WTC11 (cell line): ENCODE data around the gene FBXO42. TPM values are rescaled to one million over a fixed set of nuclear protein-coding genes. Genes with fewer than 3 reads are reported as not detected.

Experiments
- ATAC-seq: fragments of 200-7000 bp; cut with Tn5 transposase; 2 replicates; pipeline ENCODE4 v1.10.0; 2021; ENCODE audit warnings: mild to moderate bottlenecking, moderate library complexity
- CTCF ChIA-PET: fragments of 300-600 bp; sonication (Branson Sonifier 250); formaldehyde crosslinking; loops from one replicate; lab custom pipeline; 2021; ENCODE audit warnings: antibody characterized with exemption; lab: Charles Lee
- POLR2A ChIA-PET: fragments of 350-600 bp; sonication (Branson Sonifier 250); formaldehyde crosslinking; loops from one replicate; lab custom pipeline; 2021; ENCODE audit warnings: antibody characterized with exemption; lab: Charles Lee
- DNase-seq: peaks from one replicate; pipeline ENCODE4 v3.0.0; 2021; ENCODE audit warnings: low spot score
- H3K27ac Mint-ChIP-seq: 2 replicates; pipeline ENCODE4 v1.8.0; 2021; ENCODE audit warnings: mixed read lengths
- H3K27me3 Mint-ChIP-seq: 2 replicates; pipeline ENCODE4 v1.8.0; 2021; ENCODE audit warnings: low read depth, mild to moderate bottlenecking, moderate library complexity, mixed read lengths
- H3K36me3 Mint-ChIP-seq: 2 replicates; pipeline ENCODE4 v1.8.0; 2021; ENCODE audit warnings: mixed read lengths
- H3K4me1 Mint-ChIP-seq: 2 replicates; pipeline ENCODE4 v1.8.0; 2022; ENCODE audit warnings: mixed read lengths
- H3K4me3 Mint-ChIP-seq: 2 replicates; pipeline ENCODE4 v1.8.0; 2021; ENCODE audit warnings: mild to moderate bottlenecking, moderate library complexity, mixed read lengths
- H3K9me3 Mint-ChIP-seq: 2 replicates; pipeline ENCODE4 v1.8.0; 2021; ENCODE audit warnings: mixed read lengths
- FOXJ3 ChIP-seq: sonication (generic); formaldehyde crosslinking; IDR thresholded peaks from 2 replicates; pipeline ENCODE4 v1.9.0; 2021; ENCODE audit warnings: missing genetic modification reagents, mild to moderate bottlenecking, borderline replicate concordance
- JUN ChIP-seq: sonication (generic); formaldehyde crosslinking; IDR thresholded peaks from 2 replicates; pipeline ENCODE4 v1.8.0; 2023; ENCODE audit warnings: mild to moderate bottlenecking, missing genetic modification reagents
- SMAD3 ChIP-seq: sonication (generic); formaldehyde crosslinking; IDR thresholded peaks from 2 replicates; pipeline ENCODE4 v1.8.0; 2022; ENCODE audit warnings: missing genetic modification reagents, mild to moderate bottlenecking, borderline replicate concordance
- SP1 ChIP-seq: sonication (generic); formaldehyde crosslinking; conservative IDR thresholded peaks from 2 replicates; pipeline ENCODE4 v1.8.1; 2022; ENCODE audit warnings: missing genetic modification reagents
- ZNF138 ChIP-seq: sonication (generic); formaldehyde crosslinking; conservative IDR thresholded peaks from 2 replicates; pipeline ENCODE4 v1.8.1; 2022; ENCODE audit warnings: mild to moderate bottlenecking, moderate library complexity, missing genetic modification reagents
- ZNF232 ChIP-seq: sonication (generic); formaldehyde crosslinking; IDR thresholded peaks from 2 replicates; pipeline ENCODE4 v1.8.0; 2022; ENCODE audit warnings: mild to moderate bottlenecking, missing genetic modification reagents
- ZNF423 ChIP-seq: fragments of 250-450 bp; sonication (Bioruptor Pico); IDR thresholded peaks from 2 replicates; pipeline ENCODE4 v2.1.2; 2022; ENCODE audit warnings: mild to moderate bottlenecking, moderate library complexity
- total RNA-seq: library from RNA; stranded (reverse); gene quantifications from 3 replicates; pipeline ENCODE4 v1.2.3, GENCODE V29; 2021
- TF ChIP-seq, protein P1 (sequence below): sonication (generic); formaldehyde crosslinking; IDR thresholded peaks from 2 replicates; pipeline ENCODE4 v1.8.1; 2023; ENCODE audit warnings: mild to moderate bottlenecking, missing genetic modification reagents, moderate library complexity
- TF ChIP-seq, protein P2 (sequence below): fragments of 250-450 bp; sonication (Bioruptor Pico); IDR thresholded peaks from 2 replicates; pipeline ENCODE4 v1.9.0; 2021; ENCODE audit warnings: mild to moderate bottlenecking, borderline replicate concordance
- TF ChIP-seq, protein P3 (sequence below): sonication (generic); formaldehyde crosslinking; IDR thresholded peaks from 2 replicates; pipeline ENCODE4 v1.8.0; 2022; ENCODE audit warnings: mild to moderate bottlenecking, missing genetic modification reagents
- TF ChIP-seq, protein P4 (sequence below): sonication (generic); formaldehyde crosslinking; IDR thresholded peaks from 2 replicates; pipeline ENCODE4 v1.8.1; 2023; ENCODE audit warnings: mild to moderate bottlenecking, moderate library complexity, missing genetic modification reagents
- TF ChIP-seq, protein P5 (sequence below): sonication (generic); formaldehyde crosslinking; IDR thresholded peaks from 2 replicates; pipeline ENCODE4 v1.8.1; 2022; ENCODE audit warnings: low read depth, missing genetic modification reagents, borderline replicate concordance
- TF ChIP-seq, protein P6 (sequence below): sonication (generic); formaldehyde crosslinking; IDR thresholded peaks from 2 replicates; pipeline ENCODE4 v1.8.1; 2023; ENCODE audit warnings: mild to moderate bottlenecking, missing genetic modification reagents
- TF ChIP-seq, protein P7 (sequence below): sonication (generic); formaldehyde crosslinking; IDR thresholded peaks from 2 replicates; pipeline ENCODE4 v1.8.1; 2023; ENCODE audit warnings: mild to moderate bottlenecking, missing genetic modification reagents, moderate library complexity
- TF ChIP-seq, protein P8 (sequence below): sonication (generic); formaldehyde crosslinking; IDR thresholded peaks from 2 replicates; pipeline ENCODE4 v1.8.0; 2023; ENCODE audit warnings: missing genetic modification reagents, mild to moderate bottlenecking, borderline replicate concordance

The FBXO42 gene
- total RNA-seq, 1 experiment from 2014 or later: 17.5 TPM

DNA sequence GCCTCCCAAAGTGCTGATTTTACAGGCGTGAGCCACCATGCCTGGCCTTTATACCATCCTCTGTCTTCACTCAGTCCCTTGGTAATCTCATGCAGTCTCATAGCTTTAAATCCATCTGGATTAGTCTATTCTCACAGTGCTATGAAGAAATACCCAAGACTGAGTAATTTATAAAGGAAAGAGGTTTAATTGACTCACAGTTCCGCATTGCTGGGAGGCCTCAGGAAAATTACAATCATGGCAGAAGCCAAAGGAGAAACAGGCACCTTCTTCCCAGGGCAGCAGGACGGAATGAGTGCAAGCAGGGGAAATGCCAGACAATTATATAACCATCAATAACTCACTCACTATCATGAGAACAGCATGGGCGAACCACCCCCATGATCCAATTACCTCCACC, 66.2 kb downstream of the FBXO42 start (continued):
- TF ChIP-seq, protein P1, sequence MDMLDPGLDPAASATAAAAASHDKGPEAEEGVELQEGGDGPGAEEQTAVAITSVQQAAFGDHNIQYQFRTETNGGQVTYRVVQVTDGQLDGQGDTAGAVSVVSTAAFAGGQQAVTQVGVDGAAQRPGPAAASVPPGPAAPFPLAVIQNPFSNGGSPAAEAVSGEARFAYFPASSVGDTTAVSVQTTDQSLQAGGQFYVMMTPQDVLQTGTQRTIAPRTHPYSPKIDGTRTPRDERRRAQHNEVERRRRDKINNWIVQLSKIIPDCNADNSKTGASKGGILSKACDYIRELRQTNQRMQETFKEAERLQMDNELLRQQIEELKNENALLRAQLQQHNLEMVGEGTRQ (CRISPR knock-in tag): no peak
- no peak for TF ChIP-seq JUN
- TF ChIP-seq, protein P2, sequence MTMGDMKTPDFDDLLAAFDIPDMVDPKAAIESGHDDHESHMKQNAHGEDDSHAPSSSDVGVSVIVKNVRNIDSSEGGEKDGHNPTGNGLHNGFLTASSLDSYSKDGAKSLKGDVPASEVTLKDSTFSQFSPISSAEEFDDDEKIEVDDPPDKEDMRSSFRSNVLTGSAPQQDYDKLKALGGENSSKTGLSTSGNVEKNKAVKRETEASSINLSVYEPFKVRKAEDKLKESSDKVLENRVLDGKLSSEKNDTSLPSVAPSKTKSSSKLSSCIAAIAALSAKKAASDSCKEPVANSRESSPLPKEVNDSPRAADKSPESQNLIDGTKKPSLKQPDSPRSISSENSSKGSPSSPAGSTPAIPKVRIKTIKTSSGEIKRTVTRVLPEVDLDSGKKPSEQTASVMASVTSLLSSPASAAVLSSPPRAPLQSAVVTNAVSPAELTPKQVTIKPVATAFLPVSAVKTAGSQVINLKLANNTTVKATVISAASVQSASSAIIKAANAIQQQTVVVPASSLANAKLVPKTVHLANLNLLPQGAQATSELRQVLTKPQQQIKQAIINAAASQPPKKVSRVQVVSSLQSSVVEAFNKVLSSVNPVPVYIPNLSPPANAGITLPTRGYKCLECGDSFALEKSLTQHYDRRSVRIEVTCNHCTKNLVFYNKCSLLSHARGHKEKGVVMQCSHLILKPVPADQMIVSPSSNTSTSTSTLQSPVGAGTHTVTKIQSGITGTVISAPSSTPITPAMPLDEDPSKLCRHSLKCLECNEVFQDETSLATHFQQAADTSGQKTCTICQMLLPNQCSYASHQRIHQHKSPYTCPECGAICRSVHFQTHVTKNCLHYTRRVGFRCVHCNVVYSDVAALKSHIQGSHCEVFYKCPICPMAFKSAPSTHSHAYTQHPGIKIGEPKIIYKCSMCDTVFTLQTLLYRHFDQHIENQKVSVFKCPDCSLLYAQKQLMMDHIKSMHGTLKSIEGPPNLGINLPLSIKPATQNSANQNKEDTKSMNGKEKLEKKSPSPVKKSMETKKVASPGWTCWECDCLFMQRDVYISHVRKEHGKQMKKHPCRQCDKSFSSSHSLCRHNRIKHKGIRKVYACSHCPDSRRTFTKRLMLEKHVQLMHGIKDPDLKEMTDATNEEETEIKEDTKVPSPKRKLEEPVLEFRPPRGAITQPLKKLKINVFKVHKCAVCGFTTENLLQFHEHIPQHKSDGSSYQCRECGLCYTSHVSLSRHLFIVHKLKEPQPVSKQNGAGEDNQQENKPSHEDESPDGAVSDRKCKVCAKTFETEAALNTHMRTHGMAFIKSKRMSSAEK (CRISPR knock-in tag): no peak

DNA sequence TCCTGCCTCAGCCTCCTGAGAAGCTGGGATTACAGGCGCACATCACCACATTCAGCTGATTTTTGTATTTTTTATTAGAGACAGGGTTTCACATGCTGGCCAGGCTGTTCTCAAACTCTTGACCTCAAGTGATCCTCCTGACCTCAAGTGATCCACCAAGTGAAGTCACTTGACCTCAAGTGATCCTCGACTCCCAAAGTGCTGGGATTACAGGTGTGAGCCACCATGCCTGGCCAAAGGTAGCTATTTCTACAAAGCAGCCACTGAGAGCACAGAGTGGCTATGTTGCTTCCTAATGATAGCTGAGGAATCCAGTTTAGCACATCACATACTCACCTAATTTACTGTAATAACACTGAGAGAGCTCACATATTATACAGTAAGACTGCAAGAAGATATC, 70.5 kb downstream of the FBXO42 start:
- Mint-ChIP-seq H3K27me3 (no peaks in the 10 kb centered on the region), H3K4me3 (no peak overlapping the region), H3K27ac (no peak overlapping the region), H3K36me3 (no peaks in the 10 kb centered on the region; the same call in 1 of the 2 replicates), H3K9me3 (no peaks in the 10 kb centered on the region), H3K4me1 (no peaks in the 10 kb centered on the region)
- no peak for TF ChIP-seq ZNF423 (CRISPR knock-in tag)
- TF ChIP-seq, protein P3, sequence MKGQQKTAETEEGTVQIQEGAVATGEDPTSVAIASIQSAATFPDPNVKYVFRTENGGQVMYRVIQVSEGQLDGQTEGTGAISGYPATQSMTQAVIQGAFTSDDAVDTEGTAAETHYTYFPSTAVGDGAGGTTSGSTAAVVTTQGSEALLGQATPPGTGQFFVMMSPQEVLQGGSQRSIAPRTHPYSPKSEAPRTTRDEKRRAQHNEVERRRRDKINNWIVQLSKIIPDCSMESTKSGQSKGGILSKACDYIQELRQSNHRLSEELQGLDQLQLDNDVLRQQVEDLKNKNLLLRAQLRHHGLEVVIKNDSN (CRISPR knock-in tag): no peak
- TF ChIP-seq, protein P2 (CRISPR knock-in tag): no peak
- TF ChIP-seq, protein P4, sequence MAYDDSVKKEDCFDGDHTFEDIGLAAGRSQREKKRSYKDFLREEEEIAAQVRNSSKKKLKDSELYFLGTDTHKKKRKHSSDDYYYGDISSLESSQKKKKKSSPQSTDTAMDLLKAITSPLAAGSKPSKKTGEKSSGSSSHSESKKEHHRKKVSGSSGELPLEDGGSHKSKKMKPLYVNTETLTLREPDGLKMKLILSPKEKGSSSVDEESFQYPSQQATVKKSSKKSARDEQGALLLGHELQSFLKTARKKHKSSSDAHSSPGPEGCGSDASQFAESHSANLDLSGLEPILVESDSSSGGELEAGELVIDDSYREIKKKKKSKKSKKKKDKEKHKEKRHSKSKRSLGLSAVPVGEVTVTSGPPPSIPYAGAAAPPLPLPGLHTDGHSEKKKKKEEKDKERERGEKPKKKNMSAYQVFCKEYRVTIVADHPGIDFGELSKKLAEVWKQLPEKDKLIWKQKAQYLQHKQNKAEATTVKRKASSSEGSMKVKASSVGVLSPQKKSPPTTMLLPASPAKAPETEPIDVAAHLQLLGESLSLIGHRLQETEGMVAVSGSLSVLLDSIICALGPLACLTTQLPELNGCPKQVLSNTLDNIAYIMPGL: no peak
- TF ChIP-seq, protein P5, sequence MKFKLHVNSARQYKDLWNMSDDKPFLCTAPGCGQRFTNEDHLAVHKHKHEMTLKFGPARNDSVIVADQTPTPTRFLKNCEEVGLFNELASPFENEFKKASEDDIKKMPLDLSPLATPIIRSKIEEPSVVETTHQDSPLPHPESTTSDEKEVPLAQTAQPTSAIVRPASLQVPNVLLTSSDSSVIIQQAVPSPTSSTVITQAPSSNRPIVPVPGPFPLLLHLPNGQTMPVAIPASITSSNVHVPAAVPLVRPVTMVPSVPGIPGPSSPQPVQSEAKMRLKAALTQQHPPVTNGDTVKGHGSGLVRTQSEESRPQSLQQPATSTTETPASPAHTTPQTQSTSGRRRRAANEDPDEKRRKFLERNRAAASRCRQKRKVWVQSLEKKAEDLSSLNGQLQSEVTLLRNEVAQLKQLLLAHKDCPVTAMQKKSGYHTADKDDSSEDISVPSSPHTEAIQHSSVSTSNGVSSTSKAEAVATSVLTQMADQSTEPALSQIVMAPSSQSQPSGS (CRISPR knock-in tag): no peak
- TF ChIP-seq, protein P6, sequence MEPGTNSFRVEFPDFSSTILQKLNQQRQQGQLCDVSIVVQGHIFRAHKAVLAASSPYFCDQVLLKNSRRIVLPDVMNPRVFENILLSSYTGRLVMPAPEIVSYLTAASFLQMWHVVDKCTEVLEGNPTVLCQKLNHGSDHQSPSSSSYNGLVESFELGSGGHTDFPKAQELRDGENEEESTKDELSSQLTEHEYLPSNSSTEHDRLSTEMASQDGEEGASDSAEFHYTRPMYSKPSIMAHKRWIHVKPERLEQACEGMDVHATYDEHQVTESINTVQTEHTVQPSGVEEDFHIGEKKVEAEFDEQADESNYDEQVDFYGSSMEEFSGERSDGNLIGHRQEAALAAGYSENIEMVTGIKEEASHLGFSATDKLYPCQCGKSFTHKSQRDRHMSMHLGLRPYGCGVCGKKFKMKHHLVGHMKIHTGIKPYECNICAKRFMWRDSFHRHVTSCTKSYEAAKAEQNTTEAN: no peak
- TF ChIP-seq SMAD3 (CRISPR knock-in tag): no peak
- TF ChIP-seq, protein P7, sequence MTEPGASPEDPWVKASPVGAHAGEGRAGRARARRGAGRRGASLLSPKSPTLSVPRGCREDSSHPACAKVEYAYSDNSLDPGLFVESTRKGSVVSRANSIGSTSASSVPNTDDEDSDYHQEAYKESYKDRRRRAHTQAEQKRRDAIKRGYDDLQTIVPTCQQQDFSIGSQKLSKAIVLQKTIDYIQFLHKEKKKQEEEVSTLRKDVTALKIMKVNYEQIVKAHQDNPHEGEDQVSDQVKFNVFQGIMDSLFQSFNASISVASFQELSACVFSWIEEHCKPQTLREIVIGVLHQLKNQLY (CRISPR knock-in tag): no peak
- TF ChIP-seq ZNF138 (CRISPR knock-in tag): no peak
- TF ChIP-seq, protein P8, sequence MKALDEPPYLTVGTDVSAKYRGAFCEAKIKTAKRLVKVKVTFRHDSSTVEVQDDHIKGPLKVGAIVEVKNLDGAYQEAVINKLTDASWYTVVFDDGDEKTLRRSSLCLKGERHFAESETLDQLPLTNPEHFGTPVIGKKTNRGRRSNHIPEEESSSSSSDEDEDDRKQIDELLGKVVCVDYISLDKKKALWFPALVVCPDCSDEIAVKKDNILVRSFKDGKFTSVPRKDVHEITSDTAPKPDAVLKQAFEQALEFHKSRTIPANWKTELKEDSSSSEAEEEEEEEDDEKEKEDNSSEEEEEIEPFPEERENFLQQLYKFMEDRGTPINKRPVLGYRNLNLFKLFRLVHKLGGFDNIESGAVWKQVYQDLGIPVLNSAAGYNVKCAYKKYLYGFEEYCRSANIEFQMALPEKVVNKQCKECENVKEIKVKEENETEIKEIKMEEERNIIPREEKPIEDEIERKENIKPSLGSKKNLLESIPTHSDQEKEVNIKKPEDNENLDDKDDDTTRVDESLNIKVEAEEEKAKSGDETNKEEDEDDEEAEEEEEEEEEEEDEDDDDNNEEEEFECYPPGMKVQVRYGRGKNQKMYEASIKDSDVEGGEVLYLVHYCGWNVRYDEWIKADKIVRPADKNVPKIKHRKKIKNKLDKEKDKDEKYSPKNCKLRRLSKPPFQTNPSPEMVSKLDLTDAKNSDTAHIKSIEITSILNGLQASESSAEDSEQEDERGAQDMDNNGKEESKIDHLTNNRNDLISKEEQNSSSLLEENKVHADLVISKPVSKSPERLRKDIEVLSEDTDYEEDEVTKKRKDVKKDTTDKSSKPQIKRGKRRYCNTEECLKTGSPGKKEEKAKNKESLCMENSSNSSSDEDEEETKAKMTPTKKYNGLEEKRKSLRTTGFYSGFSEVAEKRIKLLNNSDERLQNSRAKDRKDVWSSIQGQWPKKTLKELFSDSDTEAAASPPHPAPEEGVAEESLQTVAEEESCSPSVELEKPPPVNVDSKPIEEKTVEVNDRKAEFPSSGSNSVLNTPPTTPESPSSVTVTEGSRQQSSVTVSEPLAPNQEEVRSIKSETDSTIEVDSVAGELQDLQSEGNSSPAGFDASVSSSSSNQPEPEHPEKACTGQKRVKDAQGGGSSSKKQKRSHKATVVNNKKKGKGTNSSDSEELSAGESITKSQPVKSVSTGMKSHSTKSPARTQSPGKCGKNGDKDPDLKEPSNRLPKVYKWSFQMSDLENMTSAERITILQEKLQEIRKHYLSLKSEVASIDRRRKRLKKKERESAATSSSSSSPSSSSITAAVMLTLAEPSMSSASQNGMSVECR (CRISPR knock-in tag): no peak
- TF ChIP-seq SP1 (CRISPR knock-in tag): no peak
- no peak for TF ChIP-seq FOXJ3
- TF ChIP-seq ZNF232: no peak
- ChIA-PET CTCF (no interaction called here), POLR2A (no interaction called here)
- ATAC-seq (no peak), DNase-seq (no peak)
